H9 (cell line): Measurements from ENCODE around the gene RNASE3. TPM values are rescaled to one million over a fixed set of nuclear protein-coding genes. Genes with fewer than 3 reads are reported as not detected.

ENCODE experiments used
- DNase-seq: peaks from one replicate; pipeline ENCODE4 v3.0.0-alpha.2; 2017
- H2AFZ ChIP-seq: one replicate; pipeline ENCODE4 v1.6.1; 2013; ENCODE audit warnings: mild to moderate bottlenecking, low read length, control low read depth, moderate library complexity
- H2AK5ac ChIP-seq: 2 replicates; pipeline ENCODE4 v1.6.1; 2013; ENCODE audit warnings: low read length, control low read depth, mixed read lengths; ENCODE audit not compliant: insufficient read length
- H2BK120ac ChIP-seq: one replicate; pipeline ENCODE4 v1.6.1; 2013; ENCODE audit warnings: low read depth, mild to moderate bottlenecking, low read length, control low read depth, inconsistent platforms; ENCODE audit not compliant: poor library complexity, severe bottlenecking
- H2BK12ac ChIP-seq: 2 replicates; pipeline ENCODE4 v1.6.1; 2013; ENCODE audit warnings: low read length, control low read depth, mixed read lengths, low read depth; ENCODE audit not compliant: insufficient read length
- H2BK15ac ChIP-seq: 2 replicates; pipeline ENCODE4 v1.6.1; 2013; ENCODE audit warnings: low read depth, low read length, control low read depth
- H2BK20ac ChIP-seq: one replicate; pipeline ENCODE4 v1.6.1; 2013; ENCODE audit warnings: low read depth, mild to moderate bottlenecking, low read length, control low read depth, inconsistent platforms; ENCODE audit not compliant: poor library complexity, severe bottlenecking
- H2BK5ac ChIP-seq: 2 replicates; pipeline ENCODE4 v1.6.1; 2013; ENCODE audit warnings: low read length, control low read depth, mixed read lengths; ENCODE audit not compliant: insufficient read length
- H3K14ac ChIP-seq: 2 replicates; pipeline ENCODE4 v1.6.1; 2013; ENCODE audit warnings: low read length, control low read depth; ENCODE audit not compliant: insufficient read depth
- H3K18ac ChIP-seq: 2 replicates; pipeline ENCODE4 v1.6.1; 2013; ENCODE audit warnings: low read depth, mild to moderate bottlenecking, mixed read lengths, low read length, control low read depth; ENCODE audit not compliant: insufficient read length
- H3K23ac ChIP-seq: 2 replicates; pipeline ENCODE4 v1.6.1; 2013; ENCODE audit warnings: low read length, control low read depth, mixed read lengths, low read depth; ENCODE audit not compliant: insufficient read length
- H3K23me2 ChIP-seq: 2 replicates; pipeline ENCODE4 v1.6.1; 2013; ENCODE audit warnings: low read depth, mild to moderate bottlenecking, mixed read lengths, low read length, control low read depth; ENCODE audit not compliant: insufficient read length, poor library complexity, severe bottlenecking
- H3K27ac ChIP-seq: 2 replicates; pipeline ENCODE4 v1.5.1; 2013; ENCODE audit warnings: low read length, control low read depth, mixed read lengths, low read depth; ENCODE audit not compliant: insufficient read length
- H3K27me3 ChIP-seq: 2 replicates; pipeline ENCODE4 v1.6.1; 2013; ENCODE audit warnings: low read length, control low read depth, inconsistent platforms; ENCODE audit not compliant: insufficient read depth
- H3K4ac ChIP-seq: 2 replicates; pipeline ENCODE4 v1.6.1; 2013; ENCODE audit warnings: low read depth, mild to moderate bottlenecking, control low read depth, inconsistent platforms, low read length, moderate library complexity
- H3K4me1 ChIP-seq: 2 replicates; pipeline ENCODE4 v1.6.1; 2013; ENCODE audit warnings: low read length, control low read depth, inconsistent platforms; ENCODE audit not compliant: insufficient read depth
- H3K4me2 ChIP-seq: 2 replicates; pipeline ENCODE4 v1.6.1; 2013; ENCODE audit warnings: low read length, control low read depth, mixed read lengths; ENCODE audit not compliant: insufficient read length, insufficient read depth
- H3K56ac ChIP-seq: 2 replicates; pipeline ENCODE4 v1.6.1; 2013; ENCODE audit warnings: low read depth, mild to moderate bottlenecking, mixed read lengths, low read length, control low read depth; ENCODE audit not compliant: insufficient read length
- H3K79me1 ChIP-seq: 2 replicates; pipeline ENCODE4 v1.6.1; 2013; ENCODE audit warnings: low read depth, mild to moderate bottlenecking, moderate library complexity, low read length, control low read depth, inconsistent platforms; ENCODE audit not compliant: insufficient read depth, poor library complexity, severe bottlenecking
- H3K79me2 ChIP-seq: 2 replicates; pipeline ENCODE4 v1.6.1; 2013; ENCODE audit warnings: low read length, control low read depth, inconsistent platforms; ENCODE audit not compliant: insufficient read depth
- H3K9ac ChIP-seq: 2 replicates; pipeline ENCODE4 v1.6.1; 2013; ENCODE audit warnings: low read length, control low read depth, mixed read lengths; ENCODE audit not compliant: insufficient read length; ENCODE audit errors: extremely low read depth
- H3K9me3 ChIP-seq: one replicate; pipeline ENCODE4 v1.6.1; 2013; ENCODE audit warnings: low read depth, low read length, inconsistent platforms; ENCODE audit not compliant: control insufficient read depth
- H3T11ph ChIP-seq: one replicate; pipeline ENCODE4 v1.6.1; 2013; ENCODE audit warnings: mild to moderate bottlenecking, low read length, control low read depth, inconsistent platforms
- H4K20me1 ChIP-seq: one replicate; pipeline ENCODE4 v1.6.1; 2013; ENCODE audit not compliant: control insufficient read depth, insufficient read length, insufficient read depth
- H4K5ac ChIP-seq: 2 replicates; pipeline ENCODE4 v1.6.1; 2013; ENCODE audit warnings: low read depth, mild to moderate bottlenecking, mixed read lengths, low read length, control low read depth; ENCODE audit not compliant: insufficient read length
- H4K8ac ChIP-seq: replicated peaks from 2 replicates; pipeline ENCODE4 v1.6.1; 2013; ENCODE audit warnings: low read length, control low read depth, mixed read lengths, low read depth; ENCODE audit not compliant: insufficient read length
- H4K91ac ChIP-seq: 2 replicates; pipeline ENCODE4 v1.6.1; 2013; ENCODE audit warnings: low read depth, mild to moderate bottlenecking, moderate library complexity, mixed read lengths, low read length, control low read depth; ENCODE audit not compliant: insufficient read length
- H3K27ac Mint-ChIP-seq, 3 experiments: 2 replicates in 2 of 3; 3 replicates in 1 of 3; pipeline ENCODE4 v1.8.0; 2020 to 2021; ENCODE audit warnings: mixed read lengths in 3 of 3, mild to moderate bottlenecking in 1 of 3, moderate library complexity in 1 of 3
- H3K27me3 Mint-ChIP-seq: 2 replicates; pipeline ENCODE4 v1.8.0; 2021; ENCODE audit warnings: low read depth, mild to moderate bottlenecking, moderate library complexity, mixed read lengths
- H3K36me3 Mint-ChIP-seq, 3 experiments: 2 replicates in 2 of 3; 3 replicates in 1 of 3; pipeline ENCODE4 v1.8.0; 2020 to 2021; ENCODE audit warnings: low read depth in 3 of 3, mixed read lengths in 3 of 3; ENCODE audit not compliant: insufficient read depth in 1 of 3
- H3K4me1 Mint-ChIP-seq, 2 experiments: 2 replicates each; pipeline ENCODE4 v1.8.0; 2020; ENCODE audit warnings: mixed read lengths in 2 of 2
- H3K4me3 Mint-ChIP-seq, 2 experiments: 2 replicates in 1 of 2; 3 replicates in 1 of 2; pipeline ENCODE4 v1.8.0; 2020 to 2021; ENCODE audit warnings: mild to moderate bottlenecking in 2 of 2, mixed read lengths in 2 of 2, moderate library complexity in 1 of 2
- H3K9me3 Mint-ChIP-seq, 2 experiments: 2 replicates in 1 of 2; 3 replicates in 1 of 2; pipeline ENCODE4 v1.8.0; 2020; ENCODE audit warnings: mild to moderate bottlenecking in 2 of 2, mixed read lengths in 2 of 2, moderate library complexity in 1 of 2
- CTCF ChIP-seq: fragments of 200-600 bp; sonication (generic); conservative IDR thresholded peaks from 3 replicates; pipeline ENCODE4 v1.8.0; 2021; ENCODE audit warnings: antibody characterized with exemption, mild to moderate bottlenecking
- WGBS: extraction: QIAGEN DNeasy Blood & Tissue Kit; methylation state at CpG from one replicate; pipeline ENCODE4 v1.1.7; 2013; ENCODE audit warnings: missing lambda C conversion rate, low lambda C conversion rate, mixed read lengths; ENCODE audit not compliant: insufficient read length; ENCODE audit errors: extremely low coverage; 5-methylcytosine and 5-hydroxymethylcytosine counted together
- total RNA-seq: library from RNA; stranded (reverse); gene quantifications from 2 replicates; pipeline ENCODE4 v1.2.1, GENCODE V29; 2021

The RNASE3 gene
- total RNA-seq, 1 experiment from 2014 or later, result not detected

- H3K4me1 ChIP-seq, result no peaks in the 10 kb centered on the region; the same call in 1 of the 2 replicates
These were observed 13.3 kb downstream of the RNASE3 start for GRCh38 chr14:20904393-20905029.

More at GRCh38 chr14:20904393-20905029, 13.3 kb downstream of the RNASE3 start:
- peak; percentile 66 for DNase-seq
- Histone ChIP-seq H3K23ac (no peak overlapping the region), H3K4me2 (no peak overlapping the region), H3K23me2 (no peaks in the 10 kb centered on the region), H4K5ac (no peak overlapping the region), H3K9ac (no peak overlapping the region), H2BK20ac (no peak overlapping the region), H3T11ph (no peak overlapping the region), H2AK5ac (no peak overlapping the region), H3K79me1 (no peaks in the 10 kb centered on the region), H3K14ac (no peak overlapping the region; the same call in 1 of the 2 replicates), H2BK12ac (no peak overlapping the region), H2BK120ac (no peak overlapping the region), H3K9me3 (no peaks in the 10 kb centered on the region), H3K18ac (no peak overlapping the region), H3K4ac (no peak overlapping the region), H3K27me3 (no peaks in the 10 kb centered on the region), H2BK5ac (no peak overlapping the region), H3K79me2 (no peaks in the 10 kb centered on the region), H4K20me1 (no peaks in the 10 kb centered on the region), H3K27ac (no peak overlapping the region), H4K91ac (no peak overlapping the region), H4K8ac (no peak overlapping the region), H2AFZ (no peak overlapping the region), H3K56ac (no peak overlapping the region), H2BK15ac (no peak overlapping the region)
- WGBS, result no CpG with 5 or more reads among the region's 4 CpGs
- Mint-ChIP-seq H3K9me3 (peaks cover 0 to 4% of the 10 kb centered on the region in 2 experiments; a peak in 2 of 5 replicates), H3K4me1 (peaks cover 10 to 11% of the 10 kb centered on the region in 2 experiments), H3K27me3 (peaks cover 7% of the 10 kb centered on the region), H3K36me3 (no peaks in the 10 kb centered on the region), H3K27ac (no peak overlapping the region; a peak in 1 of 7 replicates), H3K4me3 (no peak overlapping the region)
- TF ChIP-seq CTCF, result peak; percentile 58; the same call in 2 of the 3 replicates
